ENCODE measurements around the gene CLDN8. TPM values are rescaled to one million over a fixed set of nuclear protein-coding genes. Genes with fewer than 3 reads are reported as not detected.

The CLDN8 gene
- total and polyA plus RNA-seq, 10 donors = not detected

- WGBS, 5 donors = 80 to 96% (median 92%) methylated on average over 2 of the region's 2 CpGs
- intact Hi-C loops (cut with DNase I; ENCODE audit: low total_unique reads) = no loop called here
- no peak for DNase-seq
- no peaks in the 10 kb centered on the region for H3K4me1 ChIP-seq
- no peaks in the 10 kb centered on the region for H3K36me3 ChIP-seq
- TF ChIP-seq POLR2AphosphoS5 (IDR thresholded peaks at IDR 0.05) (no peak), POLR2A (IDR thresholded peaks at IDR 0.05) (no peak), CTCF (IDR thresholded peaks at IDR 0.05 in 8 of 11, conservative IDR thresholded peaks at IDR 0.05 in 3 of 11) (no peak)
- no peak overlapping the region for H3K4me3 ChIP-seq
- no peak overlapping the region for H3K27ac ChIP-seq
- H3K27me3 ChIP-seq (replicated peaks in 1 of 7) = no peaks in the 10 kb centered on the region
- no peaks in the 10 kb centered on the region for H3K9me3 ChIP-seq
Observed at GRCh38 chr21:30193201-30193600, 22.7 kb downstream of the CLDN8 start.

DNA sequence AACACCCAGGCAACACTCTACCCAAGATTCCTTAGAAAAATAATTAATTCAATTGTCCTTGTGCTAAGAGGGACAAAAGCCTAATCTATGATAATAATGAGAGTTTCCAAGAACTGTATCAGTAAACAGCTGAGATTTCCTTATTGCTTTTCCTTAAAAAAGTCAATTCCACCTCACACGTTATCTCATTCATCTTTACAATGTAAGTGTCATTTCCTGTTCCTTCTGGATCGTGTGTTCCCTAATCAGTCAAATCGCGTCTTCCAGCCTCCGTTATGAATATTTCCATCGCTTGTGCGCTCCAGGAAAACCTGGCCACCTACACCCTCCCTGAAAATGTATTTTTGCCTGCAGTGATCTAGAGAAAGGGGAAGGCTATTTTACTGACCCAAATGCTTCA lies 25.3 kb downstream of the CLDN8 start:
- WGBS, 5 donors = 50 to 63% (median 57%) methylated on average over 7 of the region's 7 CpGs
- no peak for DNase-seq
- Histone ChIP-seq H3K27me3 (replicated peaks in 1 of 7) (no peaks in the 10 kb centered on the region), H3K9me3 (no peaks in the 10 kb centered on the region), H3K4me1 (no peaks in the 10 kb centered on the region), H3K36me3 (no peaks in the 10 kb centered on the region), H3K27ac (no peak overlapping the region), H3K4me3 (no peak overlapping the region)
- intact Hi-C loops (cut with DNase I; ENCODE audit: low total_unique reads) = no loop called here
- TF ChIP-seq CTCF (IDR thresholded peaks at IDR 0.05 in 8 of 11, conservative IDR thresholded peaks at IDR 0.05 in 3 of 11) (no peak), POLR2A (IDR thresholded peaks at IDR 0.05) (no peak), POLR2AphosphoS5 (IDR thresholded peaks at IDR 0.05) (no peak)

GRCh38 chr21:30189773-30190172 lies 26.1 kb downstream of the CLDN8 start:
- Histone ChIP-seq H3K4me1 (no peaks in the 10 kb centered on the region), H3K36me3 (no peaks in the 10 kb centered on the region), H3K27ac (no peak overlapping the region), H3K4me3 (no peak overlapping the region), H3K27me3 (replicated peaks in 1 of 7) (no peaks in the 10 kb centered on the region), H3K9me3 (no peaks in the 10 kb centered on the region)
- intact Hi-C loops (cut with DNase I; ENCODE audit: low total_unique reads) = no loop called here
- TF ChIP-seq POLR2AphosphoS5 (IDR thresholded peaks at IDR 0.05) = no peak
- no peak for TF ChIP-seq POLR2A (IDR thresholded peaks at IDR 0.05)
- WGBS, 5 donors = 76 to 89% (median 85%) methylated on average over 3 of the region's 3 CpGs
- DNase-seq = no peak

DNA sequence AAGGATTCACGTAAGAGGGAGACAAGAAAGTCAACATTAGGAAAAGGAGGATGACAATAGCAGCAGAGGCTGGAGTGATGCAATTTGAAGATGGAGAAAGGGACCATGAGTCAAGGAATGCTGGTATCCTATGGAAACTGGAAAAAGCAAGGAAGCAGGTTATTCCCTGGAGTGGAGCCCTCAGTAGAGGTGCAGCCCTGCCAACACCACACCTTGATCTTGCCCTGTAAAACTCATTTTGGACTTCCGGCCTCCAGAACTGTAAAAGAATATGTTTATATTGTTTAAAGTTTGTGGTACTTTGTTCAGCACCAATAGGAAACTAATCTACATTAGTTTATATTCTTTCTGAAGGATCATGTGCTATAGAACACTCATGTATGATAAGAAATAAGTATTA lies 29.7 kb downstream of the CLDN8 start:
- TF ChIP-seq POLR2A (IDR thresholded peaks at IDR 0.05) (no peak), POLR2AphosphoS5 (IDR thresholded peaks at IDR 0.05) (no peak), CTCF (IDR thresholded peaks at IDR 0.05 in 8 of 11, conservative IDR thresholded peaks at IDR 0.05 in 3 of 11) (no peak)
- no peaks in the 10 kb centered on the region for H3K27me3 ChIP-seq (replicated peaks in 1 of 7)
- no peaks in the 10 kb centered on the region for H3K36me3 ChIP-seq
- WGBS, 5 donors = 85 to 93% (median 90%) methylated on average over 2 of the region's 2 CpGs
- no peaks in the 10 kb centered on the region for H3K9me3 ChIP-seq
- intact Hi-C loops (cut with DNase I; ENCODE audit: low total_unique reads) = no loop called here
- no peak overlapping the region for H3K27ac ChIP-seq
- H3K4me1 ChIP-seq = no peaks in the 10 kb centered on the region
- no peak overlapping the region for H3K4me3 ChIP-seq
- no peak for DNase-seq

- TF ChIP-seq POLR2AphosphoS5 (IDR thresholded peaks at IDR 0.05) (no peak), POLR2A (IDR thresholded peaks at IDR 0.05) (no peak), CTCF (IDR thresholded peaks at IDR 0.05 in 8 of 11, conservative IDR thresholded peaks at IDR 0.05 in 3 of 11) (no peak)
- 67 to 84% (median 81%) methylated on average over 3 of the region's 3 CpGs for WGBS, 5 donors
- DNase-seq = no peak
- intact Hi-C loops (cut with DNase I; ENCODE audit: low total_unique reads) = no loop called here
- Histone ChIP-seq H3K4me1 (no peaks in the 10 kb centered on the region), H3K36me3 (no peaks in the 10 kb centered on the region), H3K27ac (no peak overlapping the region), H3K9me3 (no peaks in the 10 kb centered on the region), H3K4me3 (no peak overlapping the region), H3K27me3 (replicated peaks in 1 of 7) (no peaks in the 10 kb centered on the region)
Observed at GRCh38 chr21:30168086-30168485, 47.8 kb downstream of the CLDN8 start.

All from spleen (tissue), 11 donors.